Measurements from ENCODE around the gene GPATCH2L.

GPATCH2L gene

GRCh38 chr14:76193696-76194095 is 42.0 kb downstream of the GPATCH2L start:
- Histone ChIP-seq H3K4me3 (no peak overlapping the region), H3K27ac (no peak overlapping the region)

- no peak overlapping the region for H3K4me3 ChIP-seq
Measured at GRCh38 chr14:76194327-76194726, 42.6 kb downstream of the GPATCH2L start.

GRCh38 chr14:76195003-76195402 is 43.3 kb downstream of the GPATCH2L start:
- H3K27ac ChIP-seq: no peak overlapping the region
- H3K4me3 ChIP-seq: no peak overlapping the region

More at GRCh38 chr14:76194327-76194726, 42.6 kb downstream of the GPATCH2L start:
- H3K27ac ChIP-seq: no peak overlapping the region

GRCh38 chr14:76196980-76197695 is 45.4 kb downstream of the GPATCH2L start:
- Histone ChIP-seq H3K4me3 (no peak overlapping the region), H3K27ac (no peak overlapping the region)

GRCh38 chr14:76201162-76201561 is 49.4 kb downstream of the GPATCH2L start:
- Histone ChIP-seq H3K27ac (no peak overlapping the region), H3K4me3 (no peak overlapping the region)

GRCh38 chr14:76203086-76204001 is 51.6 kb downstream of the GPATCH2L start:
- H3K4me3 ChIP-seq: no peak overlapping the region
- no peak overlapping the region for H3K27ac ChIP-seq

GRCh38 chr14:76204461-76205230 is 52.9 kb downstream of the GPATCH2L start:
- no peak overlapping the region for H3K27ac ChIP-seq
- no peak overlapping the region for H3K4me3 ChIP-seq

GRCh38 chr14:76205708-76206107 is 54.0 kb downstream of the GPATCH2L start:
- H3K27ac ChIP-seq: no peak overlapping the region
- no peak overlapping the region for H3K4me3 ChIP-seq

GRCh38 chr14:76208340-76208739 is 56.6 kb downstream of the GPATCH2L start:
- no peak overlapping the region for H3K4me3 ChIP-seq
- no peak overlapping the region for H3K27ac ChIP-seq

GRCh38 chr14:76212242-76212641 is 60.5 kb downstream of the GPATCH2L start:
- H3K4me3 ChIP-seq: no peak overlapping the region
- no peak overlapping the region for H3K27ac ChIP-seq

GRCh38 chr14:76217179-76217578 is 65.5 kb downstream of the GPATCH2L start:
- no peak overlapping the region for H3K4me3 ChIP-seq
- H3K27ac ChIP-seq: no peak overlapping the region

- no peak overlapping the region for H3K27ac ChIP-seq
- no peak overlapping the region for H3K4me3 ChIP-seq
Measured at GRCh38 chr14:76218662-76219061, 66.9 kb downstream of the GPATCH2L start.

- Histone ChIP-seq H3K27ac (no peak overlapping the region), H3K4me3 (no peak overlapping the region)
Measured at GRCh38 chr14:76219873-76220272, 68.2 kb downstream of the GPATCH2L start.

- no peak overlapping the region for H3K4me3 ChIP-seq
- H3K27ac ChIP-seq: no peak overlapping the region
Measured at GRCh38 chr14:76227450-76228050, 75.8 kb downstream of the GPATCH2L start.

GRCh38 chr14:76228138-76228537 is 76.4 kb downstream of the GPATCH2L start:
- no peak overlapping the region for H3K27ac ChIP-seq
- no peak overlapping the region for H3K4me3 ChIP-seq

GRCh38 chr14:76232800-76233199 is 81.1 kb downstream of the GPATCH2L start:
- H3K4me3 ChIP-seq: no peak overlapping the region
- H3K27ac ChIP-seq: no peak overlapping the region

- H3K27ac ChIP-seq: no peak overlapping the region
Measured at GRCh38 chr14:76235628-76236027, 83.9 kb downstream of the GPATCH2L start.

GRCh38 chr14:76236172-76237130 is 84.7 kb downstream of the GPATCH2L start:
- Histone ChIP-seq H3K4me3 (no peak overlapping the region), H3K27ac (no peak overlapping the region)

More at GRCh38 chr14:76235628-76236027, 83.9 kb downstream of the GPATCH2L start:
- H3K4me3 ChIP-seq: no peak overlapping the region

Data from skin epidermis (tissue), 12 donors.